Measurements from ENCODE around the gene HDGFL3. TPM values are rescaled to one million over a fixed set of nuclear protein-coding genes. Genes with fewer than 3 reads are reported as not detected.

Gene HDGFL3
- total and polyA plus RNA-seq, 4 donors, result 28.0 to 68.4 (median 66.7) TPM

DNA sequence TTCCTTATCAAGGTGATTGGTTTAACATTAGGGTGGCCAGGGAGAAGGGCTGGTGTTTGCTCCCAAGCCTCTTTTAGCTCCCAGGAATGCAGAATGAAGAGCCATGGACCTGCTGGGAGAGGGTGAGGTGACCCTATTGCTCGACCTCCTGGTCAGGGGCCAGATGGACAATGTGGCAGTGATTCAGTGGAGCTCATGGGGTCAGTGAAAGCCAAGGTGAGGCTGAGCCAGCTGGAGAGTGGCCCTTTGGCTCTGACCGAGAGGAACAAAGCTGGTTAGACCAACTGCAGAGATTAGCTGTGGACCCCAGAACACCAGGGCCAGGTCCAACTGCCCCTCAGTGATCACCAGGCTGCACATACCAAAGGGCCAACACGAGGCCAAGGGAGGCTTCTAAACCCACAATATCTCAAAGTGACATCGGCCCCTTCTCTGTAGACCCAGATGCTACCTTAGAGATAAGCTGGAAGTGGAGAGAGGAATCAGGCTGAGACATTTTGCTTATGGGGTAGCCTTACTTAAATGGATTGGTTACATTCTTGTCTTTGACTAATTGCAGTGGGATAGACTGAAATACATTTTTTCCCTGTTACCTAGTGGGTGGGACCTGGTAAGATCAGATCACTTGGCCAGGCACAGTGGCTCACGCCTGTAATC, 124.8 kb downstream of the HDGFL3 start:
- no peaks in the 10 kb centered on the region for H3K9me3 ChIP-seq (ENCODE audit: control insufficient read depth, low read length)
- H3K4me1 ChIP-seq (ENCODE audit: control insufficient read depth in 1 of 2, insufficient read depth in 2 of 2, low read length in 2 of 2), result no peaks in the 10 kb centered on the region
- no peak for DNase-seq
- H3K4me3 ChIP-seq (ENCODE audit: low read length in 2 of 2), result no peak overlapping the region
- intact Hi-C loops (cut with DNase I), result no loop called here
- WGBS, 2 donors, result 62 to 65% methylated on average over 5 of the region's 5 CpGs
- no peak overlapping the region for H3K27ac ChIP-seq (ENCODE audit: low read depth in 1 of 2, low read length in 2 of 2)
- H3K27me3 ChIP-seq (ENCODE audit: control insufficient read depth in 1 of 2, insufficient read depth in 2 of 2, low read length in 1 of 2), result no peaks in the 10 kb centered on the region
- no peak for ATAC-seq (ENCODE audit: low FRiP score)
- no peaks in the 10 kb centered on the region for H3K36me3 ChIP-seq (ENCODE audit: control insufficient read depth in 1 of 2, insufficient read depth in 2 of 2, low read length in 1 of 2)

DNA sequence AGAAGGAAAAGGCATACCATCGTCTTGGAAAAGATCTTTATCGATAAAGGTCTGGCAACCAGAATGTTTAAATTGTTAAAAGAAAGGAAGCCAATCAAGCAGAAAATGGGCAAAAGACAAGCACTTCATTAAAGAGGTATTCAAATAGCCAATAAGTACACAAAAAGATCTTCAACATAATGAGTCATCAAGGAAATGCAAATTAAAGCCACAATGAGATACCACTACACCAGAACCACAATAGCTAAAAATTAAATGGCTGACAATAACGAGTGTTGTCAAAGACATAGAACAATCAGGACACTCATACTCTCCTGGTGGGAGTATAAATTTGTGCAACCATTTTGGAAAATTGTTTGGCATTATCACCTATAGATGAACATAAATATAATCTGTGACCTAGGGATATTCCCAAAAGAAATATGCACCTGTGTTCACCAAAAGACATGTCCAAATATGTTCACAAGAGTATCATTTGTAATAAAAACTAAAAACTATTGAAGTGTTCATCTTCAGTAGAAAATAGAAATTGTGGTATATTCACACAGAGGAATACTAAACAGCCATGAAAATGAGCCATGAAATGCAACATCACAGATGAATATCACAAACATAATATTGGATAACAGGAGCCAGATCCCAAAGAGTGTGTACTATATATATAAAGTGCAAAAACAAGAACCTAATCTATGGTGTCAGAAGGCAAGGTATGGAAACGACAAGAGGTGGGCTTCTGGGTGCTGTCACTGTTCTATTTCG, 126.2 kb downstream of the HDGFL3 start:
- intact Hi-C loops (cut with DNase I), result no loop called here
- no peaks in the 10 kb centered on the region for H3K9me3 ChIP-seq (ENCODE audit: control insufficient read depth, low read length)
- no peaks in the 10 kb centered on the region for H3K36me3 ChIP-seq (ENCODE audit: control insufficient read depth in 1 of 2, insufficient read depth in 2 of 2, low read length in 1 of 2)
- DNase-seq (no peak), ATAC-seq (ENCODE audit: low FRiP score) (no peak)
- H3K4me3 ChIP-seq (ENCODE audit: low read length in 2 of 2), result no peak overlapping the region
- H3K4me1 ChIP-seq (ENCODE audit: control insufficient read depth in 1 of 2, insufficient read depth in 2 of 2, low read length in 2 of 2), result no peaks in the 10 kb centered on the region
- WGBS, 2 donors, result 85 to 90% methylated on average over 5 of the region's 5 CpGs
- H3K27ac ChIP-seq (ENCODE audit: low read depth in 1 of 2, low read length in 2 of 2), result no peak overlapping the region
- H3K27me3 ChIP-seq (ENCODE audit: control insufficient read depth in 1 of 2, insufficient read depth in 2 of 2, low read length in 1 of 2), result no peaks in the 10 kb centered on the region

DNA sequence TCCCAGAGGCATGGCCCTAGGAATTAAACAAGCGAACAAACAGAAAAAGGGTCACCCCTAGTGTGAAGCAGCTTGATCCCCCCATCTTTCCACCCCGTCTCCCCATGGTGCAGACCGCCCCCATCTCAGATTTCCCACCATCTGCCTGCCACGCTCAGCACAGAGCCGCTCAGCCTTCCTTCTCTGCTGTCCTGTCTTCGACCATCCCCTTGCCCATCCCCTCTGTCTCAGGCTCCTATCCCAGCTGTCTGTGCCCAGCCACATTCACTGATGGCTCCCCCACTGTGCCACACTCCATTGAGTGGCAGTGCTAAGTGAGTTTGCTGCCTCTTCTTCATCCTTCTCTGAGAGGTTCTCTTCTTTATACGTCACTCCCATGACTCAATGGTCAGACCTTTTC, 128.9 kb downstream of the HDGFL3 start:
- H3K4me1 ChIP-seq (ENCODE audit: control insufficient read depth in 1 of 2, insufficient read depth in 2 of 2, low read length in 2 of 2), result no peaks in the 10 kb centered on the region
- intact Hi-C loops (cut with DNase I), result no loop called here
- H3K4me3 ChIP-seq (ENCODE audit: low read length in 2 of 2), result no peak overlapping the region
- peaks cover 3% of the 10 kb centered on the region for H3K9me3 ChIP-seq (ENCODE audit: control insufficient read depth, low read length)
- ATAC-seq (ENCODE audit: low FRiP score) (no peak), DNase-seq (no peak)
- H3K36me3 ChIP-seq (ENCODE audit: control insufficient read depth in 1 of 2, insufficient read depth in 2 of 2, low read length in 1 of 2), result no peaks in the 10 kb centered on the region
- no peak overlapping the region for H3K27ac ChIP-seq (ENCODE audit: low read depth in 1 of 2, low read length in 2 of 2)
- peaks cover 0 to 2% of the 10 kb centered on the region in 2 donors for H3K27me3 ChIP-seq (ENCODE audit: control insufficient read depth in 1 of 2, insufficient read depth in 2 of 2, low read length in 1 of 2)
- 82 to 83% methylated on average over 7 of the region's 7 CpGs for WGBS, 2 donors

Other genes starting within 250 kb of the HDGFL3 start
- 10 to 100 TPM; 11.5 to 12.2 TPM for gene RAMAC, start 221.6 kb downstream of the HDGFL3 start, total RNA-seq
- gene RAMAC, start 221.6 kb downstream of the HDGFL3 start, polyA plus RNA-seq, result 10 to 100 TPM; 14.8 to 24.3 TPM
- 10 to 100 TPM; 15.0 to 15.3 TPM for gene C15orf40, start 196.2 kb downstream of the HDGFL3 start, total RNA-seq
- 10 to 100 TPM; 16.5 to 27.9 TPM for gene C15orf40, start 196.2 kb downstream of the HDGFL3 start, polyA plus RNA-seq
- 10 to 100 TPM; 38.3 to 47.8 TPM for gene BTBD1, start 140.6 kb downstream of the HDGFL3 start, total RNA-seq
- gene BTBD1, start 140.6 kb downstream of the HDGFL3 start, polyA plus RNA-seq, result 10 to 100 TPM; 21.0 to 32.1 TPM
- gene TM6SF1, start 100.2 kb downstream of the HDGFL3 start, total RNA-seq, result 10 to 100 TPM in 1 of 2 donors, 1 to 10 TPM in 1; 7.9 to 11.3 TPM
- 10 to 100 TPM in 1 of 2 donors, 1 to 10 TPM in 1; 2.2 to 13.0 TPM for gene TM6SF1, start 100.2 kb downstream of the HDGFL3 start, polyA plus RNA-seq
- gene BNC1, start 76.8 kb upstream of the HDGFL3 start, total RNA-seq, result under 1 TPM; 0.13 to 0.21 TPM
- not detected for gene BNC1, start 76.8 kb upstream of the HDGFL3 start, polyA plus RNA-seq
- under 1 TPM; 0.48 to 0.62 TPM for gene SH3GL3, start 239.5 kb upstream of the HDGFL3 start, total RNA-seq
- gene SH3GL3, start 239.5 kb upstream of the HDGFL3 start, polyA plus RNA-seq, result not detected